Endodermal cell (in vitro differentiated cells): Measurements from ENCODE around the gene LRRC49. TPM values are rescaled to one million over a fixed set of nuclear protein-coding genes. Genes with fewer than 3 reads are reported as not detected.

Experiments used
- DNase-seq: peaks from one replicate; pipeline ENCODE4 v3.0.0-alpha.2; 2017
- H3K27ac ChIP-seq: 2 replicates; pipeline ENCODE4 v1.5.1; 2013; ENCODE audit warnings: mild to moderate bottlenecking, low read depth, low read length, moderate library complexity
- H3K27me3 ChIP-seq: 2 replicates; pipeline ENCODE4 v1.6.1; 2013; ENCODE audit warnings: mild to moderate bottlenecking, low read length, moderate library complexity; ENCODE audit not compliant: insufficient read depth, control insufficient read depth, poor library complexity, severe bottlenecking
- H3K36me3 ChIP-seq: 2 replicates; pipeline ENCODE4 v1.7.0; 2013; ENCODE audit warnings: mild to moderate bottlenecking, low read length, moderate library complexity; ENCODE audit not compliant: control insufficient read depth, insufficient read depth
- H3K4me1 ChIP-seq: one replicate; pipeline ENCODE4 v1.7.0; 2013; ENCODE audit warnings: low read length; ENCODE audit not compliant: control insufficient read depth, insufficient read depth
- H3K4me3 ChIP-seq: 2 replicates; pipeline ENCODE4 v1.5.1; 2013; ENCODE audit warnings: mild to moderate bottlenecking, low read length, moderate library complexity
- H3K9ac ChIP-seq: 2 replicates; pipeline ENCODE4 v1.6.1; 2013; ENCODE audit warnings: mild to moderate bottlenecking, low read length, moderate library complexity; ENCODE audit not compliant: poor library complexity, severe bottlenecking; ENCODE audit errors: extremely low read depth
- H3K9me3 ChIP-seq: 2 replicates; pipeline ENCODE4 v1.6.1; 2013; ENCODE audit warnings: mild to moderate bottlenecking, low read length, moderate library complexity; ENCODE audit not compliant: control insufficient read depth
- H3K27ac Mint-ChIP-seq: 2 replicates; pipeline ENCODE4 v1.8.0; 2020; ENCODE audit warnings: mixed read lengths
- H3K27me3 Mint-ChIP-seq: 2 replicates; pipeline ENCODE4 v1.8.0; 2021; ENCODE audit warnings: mild to moderate bottlenecking, mixed read lengths; ENCODE audit not compliant: insufficient read depth
- H3K36me3 Mint-ChIP-seq: 2 replicates; pipeline ENCODE4 v1.8.0; 2020; ENCODE audit warnings: low read depth, mixed read lengths
- H3K4me1 Mint-ChIP-seq: 2 replicates; pipeline ENCODE4 v1.8.0; 2020; ENCODE audit warnings: mixed read lengths
- H3K4me3 Mint-ChIP-seq: 2 replicates; pipeline ENCODE4 v1.8.0; 2020; ENCODE audit warnings: mild to moderate bottlenecking, moderate library complexity, mixed read lengths
- H3K9me3 Mint-ChIP-seq: 2 replicates; pipeline ENCODE4 v1.8.0; 2020; ENCODE audit warnings: mild to moderate bottlenecking, mixed read lengths
- WGBS, 2 experiments: methylation state at CpG; one replicate each; pipeline versions ENCODE4 v1.1.5 to v1.1.7; 2013; ENCODE audit warnings: missing lambda C conversion rate in 2 of 2, mixed read lengths in 1 of 2; ENCODE audit not compliant: insufficient coverage in 1 of 2, insufficient read length in 1 of 2; 5-methylcytosine and 5-hydroxymethylcytosine counted together
- total RNA-seq, 2 donors: library from RNA; stranded (reverse); fragmentation: NEBNext Ultra II Directional in 1 of 2; extraction: Animal tissue kit (Norgen Biotek cat#: 25700) in 1 of 2; gene quantifications; 2 replicates in 1 of 2; 3 replicates in 1 of 2; pipeline ENCODE4 v1.2.1, GENCODE V29; 2021
- TF ChIP-seq, protein P1 (sequence below): fragments of 200-600 bp; sonication (generic); conservative IDR thresholded peaks from 2 replicates; pipeline ENCODE4 v1.5.0; 2021; ENCODE audit warnings: antibody characterized with exemption, mild to moderate bottlenecking

LRRC49 gene
- total RNA-seq, 2 donors from 2014 or later: 6.6 to 10.7 TPM

DNA sequence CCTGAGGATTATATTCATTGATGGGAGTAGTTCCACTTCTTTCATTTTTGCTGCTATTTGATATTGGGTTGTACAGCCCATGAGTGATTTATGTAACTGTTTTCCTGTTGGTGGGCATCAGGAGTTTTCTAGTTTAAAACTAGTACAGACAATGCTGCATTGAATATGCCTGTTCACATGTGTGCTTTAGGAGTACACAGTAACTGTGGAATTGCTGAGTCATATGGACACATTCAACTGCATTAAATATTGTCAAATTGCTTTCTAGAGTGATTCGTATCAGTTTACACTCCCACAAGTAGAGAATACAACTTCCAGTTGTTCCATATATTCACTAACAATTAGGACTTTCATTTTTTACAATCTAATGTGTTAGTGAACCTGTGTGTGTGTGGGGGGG, 162.8 kb downstream of the LRRC49 start:
- no peaks in the 10 kb centered on the region for H3K27me3 ChIP-seq
- no peaks in the 10 kb centered on the region for H3K36me3 Mint-ChIP-seq
- no peak overlapping the region for H3K4me3 ChIP-seq
- 100% methylated on average over 1 of the region's 1 CpG; no CpG with 5 or more reads in 1 of the 2 experiments for WGBS, 2 experiments
- no peaks in the 10 kb centered on the region for H3K36me3 ChIP-seq
- no peak overlapping the region for H3K27ac Mint-ChIP-seq
- TF ChIP-seq, protein P1, sequence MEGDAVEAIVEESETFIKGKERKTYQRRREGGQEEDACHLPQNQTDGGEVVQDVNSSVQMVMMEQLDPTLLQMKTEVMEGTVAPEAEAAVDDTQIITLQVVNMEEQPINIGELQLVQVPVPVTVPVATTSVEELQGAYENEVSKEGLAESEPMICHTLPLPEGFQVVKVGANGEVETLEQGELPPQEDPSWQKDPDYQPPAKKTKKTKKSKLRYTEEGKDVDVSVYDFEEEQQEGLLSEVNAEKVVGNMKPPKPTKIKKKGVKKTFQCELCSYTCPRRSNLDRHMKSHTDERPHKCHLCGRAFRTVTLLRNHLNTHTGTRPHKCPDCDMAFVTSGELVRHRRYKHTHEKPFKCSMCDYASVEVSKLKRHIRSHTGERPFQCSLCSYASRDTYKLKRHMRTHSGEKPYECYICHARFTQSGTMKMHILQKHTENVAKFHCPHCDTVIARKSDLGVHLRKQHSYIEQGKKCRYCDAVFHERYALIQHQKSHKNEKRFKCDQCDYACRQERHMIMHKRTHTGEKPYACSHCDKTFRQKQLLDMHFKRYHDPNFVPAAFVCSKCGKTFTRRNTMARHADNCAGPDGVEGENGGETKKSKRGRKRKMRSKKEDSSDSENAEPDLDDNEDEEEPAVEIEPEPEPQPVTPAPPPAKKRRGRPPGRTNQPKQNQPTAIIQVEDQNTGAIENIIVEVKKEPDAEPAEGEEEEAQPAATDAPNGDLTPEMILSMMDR: no peak
- peaks cover 5% of the 10 kb centered on the region for H3K9me3 ChIP-seq
- DNase-seq: no peak
- H3K4me1 Mint-ChIP-seq: no peaks in the 10 kb centered on the region
- H3K4me3 Mint-ChIP-seq: no peak overlapping the region
- H3K9ac ChIP-seq: no peak overlapping the region
- peaks cover 6% of the 10 kb centered on the region for H3K9me3 Mint-ChIP-seq
- no peaks in the 10 kb centered on the region for H3K4me1 ChIP-seq
- no peak overlapping the region for H3K27ac ChIP-seq
- no peaks in the 10 kb centered on the region for H3K27me3 Mint-ChIP-seq

DNA sequence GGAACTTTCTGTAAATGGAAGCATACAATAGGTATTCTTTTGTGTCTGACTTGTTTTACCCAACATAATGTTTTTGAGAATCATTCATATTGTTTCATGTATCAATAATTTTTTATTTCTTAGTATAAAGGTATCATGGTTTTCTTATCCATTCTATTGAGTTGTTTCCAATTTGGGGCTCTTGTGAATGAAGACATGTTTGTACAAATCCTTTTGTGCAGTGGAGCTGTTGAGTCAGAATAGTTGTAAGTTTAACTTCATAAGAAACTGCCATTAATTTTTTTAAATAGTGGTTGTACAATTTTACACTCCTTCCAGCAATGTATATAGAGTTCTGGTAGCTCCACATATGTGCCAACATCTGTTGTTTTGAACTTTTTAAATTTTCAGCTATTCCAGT, 163.5 kb downstream of the LRRC49 start:
- Mint-ChIP-seq H3K9me3 (peaks cover 6% of the 10 kb centered on the region), H3K4me1 (no peaks in the 10 kb centered on the region), H3K36me3 (no peaks in the 10 kb centered on the region), H3K27me3 (no peaks in the 10 kb centered on the region), H3K4me3 (no peak overlapping the region), H3K27ac (no peak overlapping the region)
- H3K4me1 ChIP-seq: no peaks in the 10 kb centered on the region
- H3K27ac ChIP-seq: no peak overlapping the region
- no peak for DNase-seq
- peaks cover 5% of the 10 kb centered on the region for H3K9me3 ChIP-seq
- no peaks in the 10 kb centered on the region for H3K27me3 ChIP-seq
- no peak overlapping the region for H3K9ac ChIP-seq
- no peaks in the 10 kb centered on the region for H3K36me3 ChIP-seq
- TF ChIP-seq, protein P1: no peak
- H3K4me3 ChIP-seq: no peak overlapping the region

- Histone ChIP-seq H3K9me3 (peaks cover 5% of the 10 kb centered on the region), H3K4me3 (no peak overlapping the region), H3K27me3 (no peaks in the 10 kb centered on the region), H3K9ac (no peak overlapping the region), H3K36me3 (no peaks in the 10 kb centered on the region), H3K4me1 (no peaks in the 10 kb centered on the region), H3K27ac (no peak overlapping the region)
- no peak overlapping the region for H3K27ac Mint-ChIP-seq
- no peaks in the 10 kb centered on the region for H3K27me3 Mint-ChIP-seq
- DNase-seq: no peak
- H3K4me3 Mint-ChIP-seq: no peak overlapping the region
- H3K4me1 Mint-ChIP-seq: no peaks in the 10 kb centered on the region
- no peaks in the 10 kb centered on the region for H3K36me3 Mint-ChIP-seq
- H3K9me3 Mint-ChIP-seq: peaks cover 6% of the 10 kb centered on the region
- TF ChIP-seq, protein P1: no peak
Measured at GRCh38 chr15:71057143-71057542, 164.5 kb downstream of the LRRC49 start.
